ENCODE measurements around the gene UNK.

The UNK gene

GRCh38 chr17:75763269-75763607, 21.4 kb upstream of the UNK start:
- H3K9me3 Mint-ChIP-seq: no peaks in the 10 kb centered on the region
- no peaks in the 10 kb centered on the region for H3K36me3 Mint-ChIP-seq (ENCODE audit: low read depth)
- peaks cover 6% of the 10 kb centered on the region for H3K4me1 Mint-ChIP-seq
- no peaks in the 10 kb centered on the region for H3K27me3 Mint-ChIP-seq (ENCODE audit: low read depth)
- no peak for TF ChIP-seq CTCF (IDR thresholded peaks at IDR 0.05; ENCODE audit: unreplicated experiment in 3 of 3)
- H3K27ac Mint-ChIP-seq: no peak overlapping the region
- H3K4me3 Mint-ChIP-seq: peak overlapping the region; percentile 29 to 58 (median 51)

GRCh38 chr17:75763613-75764416, 20.8 kb upstream of the UNK start:
- H3K27me3 Mint-ChIP-seq (ENCODE audit: low read depth): no peaks in the 10 kb centered on the region
- TF ChIP-seq CTCF (IDR thresholded peaks at IDR 0.05; ENCODE audit: unreplicated experiment in 3 of 3): no peak
- H3K36me3 Mint-ChIP-seq (ENCODE audit: low read depth): no peaks in the 10 kb centered on the region
- H3K4me1 Mint-ChIP-seq: peaks cover 6% of the 10 kb centered on the region
- H3K4me3 Mint-ChIP-seq: peak overlapping the region; percentile 74 to 82 (median 77)
- no peaks in the 10 kb centered on the region for H3K9me3 Mint-ChIP-seq
- H3K27ac Mint-ChIP-seq: no peak overlapping the region

- Mint-ChIP-seq H3K4me3 (peak overlapping the region; percentile 63 to 77 (median 74)), H3K4me1 (peaks cover 6% of the 10 kb centered on the region), H3K27ac (no peak overlapping the region), H3K27me3 (ENCODE audit: low read depth) (no peaks in the 10 kb centered on the region), H3K36me3 (ENCODE audit: low read depth) (no peaks in the 10 kb centered on the region), H3K9me3 (no peaks in the 10 kb centered on the region)
- TF ChIP-seq CTCF (IDR thresholded peaks at IDR 0.05; ENCODE audit: unreplicated experiment in 3 of 3): peak in 1 of 3 experiments; percentile 15
Measured at GRCh38 chr17:75764417-75764710, 20.2 kb upstream of the UNK start.

GRCh38 chr17:75764711-75765421, 19.7 kb upstream of the UNK start, which contains the start of gene GALK1:
Gene GALK1 (minus strand): TSS chr17:75765192. CDS start chr17:75765136, 56 bp downstream.
- H3K36me3 Mint-ChIP-seq (ENCODE audit: low read depth): no peaks in the 10 kb centered on the region
- peak within 1 kb of the TSS in 2 of 3 experiments; percentile 69 to 73 for H3K27ac Mint-ChIP-seq
- peaks cover 6% of the 10 kb centered on the region for H3K4me1 Mint-ChIP-seq
- H3K27me3 Mint-ChIP-seq (ENCODE audit: low read depth): no peaks in the 10 kb centered on the region
- H3K9me3 Mint-ChIP-seq: no peaks in the 10 kb centered on the region
- H3K4me3 Mint-ChIP-seq: peak within 1 kb of the TSS; percentile 74 to 82 (median 77)
- TF ChIP-seq CTCF (IDR thresholded peaks at IDR 0.05; ENCODE audit: unreplicated experiment in 3 of 3): peak in 2 of 3 experiments; percentile 24 to 39

GRCh38 chr17:75765981-75766380, 18.6 kb upstream of the UNK start:
- Mint-ChIP-seq H3K27me3 (ENCODE audit: low read depth) (no peaks in the 10 kb centered on the region), H3K9me3 (no peaks in the 10 kb centered on the region), H3K27ac (peak overlapping the region in 2 of 3 experiments; percentile 42 to 68), H3K4me1 (peaks cover 6% of the 10 kb centered on the region), H3K36me3 (ENCODE audit: low read depth) (no peaks in the 10 kb centered on the region), H3K4me3 (peak overlapping the region; percentile 56 to 73 (median 61))
- TF ChIP-seq CTCF (IDR thresholded peaks at IDR 0.05; ENCODE audit: unreplicated experiment in 3 of 3): no peak

Data from nephron (organoid).